Putamen (tissue), 1 donor: ENCODE results near the gene SLC39A3.

Source experiments
- DNase-seq: peaks from one replicate; pipeline ENCODE4 v3.0.0-alpha.2; 2016; ENCODE audit warnings: low spot score

SLC39A3 gene

GRCh38 chr19:2703077-2703437, 36.8 kb downstream of the SLC39A3 start:
- no peak for DNase-seq

GRCh38 chr19:2702170-2703076, 37.4 kb downstream of the SLC39A3 start, which contains the start of gene GNG7:
TSS of gene GNG7 (minus strand) at chr19:2702694. CDS start at chr19:2520688, 182,006 bp downstream.
- peak; percentile 95 for DNase-seq

GRCh38 chr19:2701361-2702169, 38.3 kb downstream of the SLC39A3 start:
- no peak for DNase-seq

GRCh38 chr19:2700660-2701360, 39.0 kb downstream of the SLC39A3 start:
- peak; percentile 88 for DNase-seq

- no peak for DNase-seq
Observed at GRCh38 chr19:2699413-2700140, 40.2 kb downstream of the SLC39A3 start.

GRCh38 chr19:2694196-2694595, 45.6 kb downstream of the SLC39A3 start:
- no peak for DNase-seq

- no peak for DNase-seq
Observed at GRCh38 chr19:2693492-2694160, 46.2 kb downstream of the SLC39A3 start.

GRCh38 chr19:2691951-2692350, 47.9 kb downstream of the SLC39A3 start:
- DNase-seq: peak; percentile 93

GRCh38 chr19:2690856-2691255, 49.0 kb downstream of the SLC39A3 start:
- peak; percentile 70 for DNase-seq

GRCh38 chr19:2686360-2686759, 53.5 kb downstream of the SLC39A3 start:
- DNase-seq: no peak

- DNase-seq: no peak
Observed at GRCh38 chr19:2685204-2685704, 54.6 kb downstream of the SLC39A3 start.

GRCh38 chr19:2683430-2684003, 56.3 kb downstream of the SLC39A3 start:
- no peak for DNase-seq
